Erythroblast (primary cell): ENCODE measurements around the gene SAFB.

Source experiments
- GATA1 ChIP-seq: IDR thresholded peaks from 2 replicates; pipeline ENCODE4 v1.6.1; 2011; ENCODE audit warnings: low read depth, mild to moderate bottlenecking, control low read depth, low read length, moderate library complexity
- POLR2A ChIP-seq: IDR thresholded peaks from 2 replicates; pipeline ENCODE4 v1.6.1; 2011; ENCODE audit warnings: mild to moderate bottlenecking, low read length

DNA sequence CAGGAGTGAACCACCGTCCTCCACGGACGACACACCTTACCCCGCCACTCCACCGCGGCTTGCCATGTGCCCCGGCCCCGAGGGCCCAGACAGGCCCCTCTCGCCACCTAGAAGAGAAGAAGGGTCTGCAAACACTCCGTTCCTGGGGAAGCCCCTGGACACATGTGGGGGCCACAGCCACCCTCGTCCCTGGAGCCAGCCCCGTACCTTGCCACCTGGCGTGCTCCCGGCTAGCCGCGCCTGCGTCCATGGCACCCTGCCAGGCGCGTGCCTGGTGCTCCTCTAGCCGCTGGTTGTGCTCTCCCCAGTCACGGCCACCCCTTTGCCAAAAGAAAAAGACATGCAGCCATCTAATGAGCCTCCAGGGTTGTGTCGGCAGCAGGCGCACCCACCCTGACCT lies 35.2 kb upstream of the SAFB start:
- TF ChIP-seq POLR2A, result no peak
- TF ChIP-seq GATA1, result no peak
